Loucy (cell line): ENCODE data around the gene SERGEF.

Experiments
- H2AFZ ChIP-seq: fragments of 200-600 bp; sonication (generic); 2 replicates; pipeline ENCODE4 v1.6.0; 2016; ENCODE audit warnings: antibody characterized with exemption, mild to moderate bottlenecking, low read length, moderate library complexity
- H3F3A ChIP-seq: fragments of 200-600 bp; 2 replicates; pipeline ENCODE4 v1.6.0; 2016; ENCODE audit warnings: antibody characterized with exemption, low read depth, mild to moderate bottlenecking
- H3K27me3 ChIP-seq: fragments of 200-600 bp; sonication (generic); 2 replicates; pipeline ENCODE4 v1.6.1; 2014; ENCODE audit warnings: low read length, mild to moderate bottlenecking; ENCODE audit not compliant: insufficient read depth, poor library complexity, severe bottlenecking
- H3K36me3 ChIP-seq: fragments of 200-600 bp; sonication (generic); 2 replicates; pipeline ENCODE4 v1.6.1; 2016; ENCODE audit warnings: low read length; ENCODE audit not compliant: insufficient read depth
- H3K4me1 ChIP-seq: fragments of 200-600 bp; sonication (generic); 2 replicates; pipeline ENCODE4 v1.5.1; 2014; ENCODE audit warnings: low read length, mild to moderate bottlenecking; ENCODE audit not compliant: insufficient read depth, poor library complexity, severe bottlenecking
- H3K4me2 ChIP-seq: fragments of 200-600 bp; sonication (generic); 2 replicates; pipeline ENCODE4 v1.6.0; 2014; ENCODE audit warnings: antibody characterized with exemption, low read length, low read depth, mild to moderate bottlenecking; ENCODE audit not compliant: poor library complexity, severe bottlenecking
- H3K4me3 ChIP-seq: fragments of 200-600 bp; sonication (generic); 2 replicates; pipeline ENCODE4 v1.5.1; 2014; ENCODE audit warnings: low read length, mild to moderate bottlenecking, mixed read lengths; ENCODE audit not compliant: poor library complexity, severe bottlenecking
- H3K79me2 ChIP-seq: fragments of 200-600 bp; sonication (generic); 2 replicates; pipeline ENCODE4 v1.6.1; 2014; ENCODE audit warnings: low read length; ENCODE audit not compliant: insufficient read depth
- H3K9ac ChIP-seq: fragments of 200-600 bp; sonication (generic); 2 replicates; pipeline ENCODE4 v1.6.0; 2014; ENCODE audit warnings: mild to moderate bottlenecking, low read depth, low read length, moderate library complexity; ENCODE audit not compliant: poor library complexity, severe bottlenecking
- H3K9me2 ChIP-seq: fragments of 200-600 bp; sonication (generic); replicated peaks from 2 replicates; pipeline ENCODE4 v1.6.1; 2016; ENCODE audit warnings: low read depth, low read length, mixed read lengths
- H3K9me3 ChIP-seq: fragments of 200-600 bp; sonication (generic); 2 replicates; pipeline ENCODE4 v1.6.1; 2014; ENCODE audit warnings: mild to moderate bottlenecking, antibody characterized with exemption, low read length, low read depth; ENCODE audit not compliant: insufficient read depth
- H4K20me1 ChIP-seq: fragments of 200-600 bp; sonication (generic); 2 replicates; pipeline ENCODE4 v1.6.0; 2014; ENCODE audit warnings: antibody characterized with exemption, low read length, mild to moderate bottlenecking; ENCODE audit not compliant: insufficient read depth, poor library complexity, severe bottlenecking
- EZH2phosphoT487 ChIP-seq: fragments of 200-600 bp; IDR thresholded peaks from 2 replicates; pipeline ENCODE4 v1.6.1; 2018; ENCODE audit warnings: antibody characterized with exemption, mild to moderate bottlenecking, moderate library complexity, borderline replicate concordance
- TF ChIP-seq, protein P1 (sequence below): fragments of 200-600 bp; sonication (generic); conservative IDR thresholded peaks from 2 replicates; pipeline ENCODE4 v1.5.1; 2014; ENCODE audit warnings: mild to moderate bottlenecking, antibody characterized with exemption, low read length

Gene SERGEF

GRCh38 chr11:17771415-17771814, 241.4 kb downstream of the SERGEF start:
- Histone ChIP-seq H3K79me2 (no peaks in the 10 kb centered on the region), H3K36me3 (no peaks in the 10 kb centered on the region), H3K27me3 (no peaks in the 10 kb centered on the region), H3F3A (no peaks in the 10 kb centered on the region), H3K4me2 (no peak overlapping the region), H3K9me3 (no peaks in the 10 kb centered on the region), H3K9me2 (no peaks in the 10 kb centered on the region), H3K4me3 (no peak overlapping the region), H3K4me1 (no peaks in the 10 kb centered on the region), H2AFZ (no peak overlapping the region), H3K9ac (no peak overlapping the region), H4K20me1 (no peaks in the 10 kb centered on the region)
- no peak for TF ChIP-seq EZH2phosphoT487
- TF ChIP-seq, protein P1, sequence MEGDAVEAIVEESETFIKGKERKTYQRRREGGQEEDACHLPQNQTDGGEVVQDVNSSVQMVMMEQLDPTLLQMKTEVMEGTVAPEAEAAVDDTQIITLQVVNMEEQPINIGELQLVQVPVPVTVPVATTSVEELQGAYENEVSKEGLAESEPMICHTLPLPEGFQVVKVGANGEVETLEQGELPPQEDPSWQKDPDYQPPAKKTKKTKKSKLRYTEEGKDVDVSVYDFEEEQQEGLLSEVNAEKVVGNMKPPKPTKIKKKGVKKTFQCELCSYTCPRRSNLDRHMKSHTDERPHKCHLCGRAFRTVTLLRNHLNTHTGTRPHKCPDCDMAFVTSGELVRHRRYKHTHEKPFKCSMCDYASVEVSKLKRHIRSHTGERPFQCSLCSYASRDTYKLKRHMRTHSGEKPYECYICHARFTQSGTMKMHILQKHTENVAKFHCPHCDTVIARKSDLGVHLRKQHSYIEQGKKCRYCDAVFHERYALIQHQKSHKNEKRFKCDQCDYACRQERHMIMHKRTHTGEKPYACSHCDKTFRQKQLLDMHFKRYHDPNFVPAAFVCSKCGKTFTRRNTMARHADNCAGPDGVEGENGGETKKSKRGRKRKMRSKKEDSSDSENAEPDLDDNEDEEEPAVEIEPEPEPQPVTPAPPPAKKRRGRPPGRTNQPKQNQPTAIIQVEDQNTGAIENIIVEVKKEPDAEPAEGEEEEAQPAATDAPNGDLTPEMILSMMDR, result no peak

GRCh38 chr11:17770917-17771316, 241.9 kb downstream of the SERGEF start:
- no peak for TF ChIP-seq EZH2phosphoT487
- TF ChIP-seq, protein P1, result no peak
- H3K27me3 ChIP-seq, result no peaks in the 10 kb centered on the region

DNA sequence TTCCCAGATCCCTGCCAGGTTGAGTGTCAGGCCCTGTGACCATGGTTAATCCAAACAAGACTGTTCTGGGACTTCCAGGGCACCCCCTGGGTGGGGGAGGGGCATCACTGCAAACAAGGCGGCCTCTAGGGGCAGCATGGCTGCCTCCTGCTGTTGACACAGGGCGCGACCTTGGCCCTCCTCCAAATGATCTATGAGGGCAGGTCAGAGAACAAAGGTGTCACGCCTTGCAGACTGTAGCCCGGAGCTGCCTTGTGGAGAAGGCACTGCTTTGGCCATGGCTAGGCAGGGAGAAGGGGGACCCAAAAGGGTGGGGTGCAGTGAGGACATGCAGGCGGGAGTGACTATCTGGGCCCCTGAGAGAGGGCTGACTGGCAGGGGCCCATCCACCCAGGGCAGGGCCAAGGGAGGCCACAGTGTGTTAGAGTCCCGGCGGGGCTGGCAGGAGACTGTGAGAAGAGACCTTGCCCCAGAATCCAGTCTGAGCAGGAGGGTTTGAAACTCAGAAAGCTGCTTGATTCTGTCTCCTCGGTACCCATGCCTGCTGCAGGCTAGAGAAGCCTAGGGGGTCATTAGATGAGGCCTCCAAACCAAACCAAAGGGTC, 242.7 kb downstream of the SERGEF start:
- H3F3A ChIP-seq, result no peaks in the 10 kb centered on the region
- H3K9ac ChIP-seq, result no peak overlapping the region
- H4K20me1 ChIP-seq, result no peaks in the 10 kb centered on the region
- no peaks in the 10 kb centered on the region for H3K9me3 ChIP-seq
- no peaks in the 10 kb centered on the region for H3K36me3 ChIP-seq
- no peaks in the 10 kb centered on the region for H3K4me1 ChIP-seq
- TF ChIP-seq, protein P1, result peak; percentile 51
- TF ChIP-seq EZH2phosphoT487, result no peak
- no peak overlapping the region for H3K4me2 ChIP-seq
- H2AFZ ChIP-seq, result no peak overlapping the region
- no peaks in the 10 kb centered on the region for H3K9me2 ChIP-seq
- no peak overlapping the region for H3K4me3 ChIP-seq
- H3K79me2 ChIP-seq, result no peaks in the 10 kb centered on the region
- no peaks in the 10 kb centered on the region for H3K27me3 ChIP-seq

More at GRCh38 chr11:17770917-17771316, 241.9 kb downstream of the SERGEF start:
- no peaks in the 10 kb centered on the region for H3K9me3 ChIP-seq
- no peaks in the 10 kb centered on the region for H3K9me2 ChIP-seq
- no peaks in the 10 kb centered on the region for H4K20me1 ChIP-seq
- no peak overlapping the region for H3K4me3 ChIP-seq
- no peak overlapping the region for H2AFZ ChIP-seq
- no peak overlapping the region for H3K9ac ChIP-seq
- no peaks in the 10 kb centered on the region for H3K36me3 ChIP-seq
- H3K4me1 ChIP-seq, result no peaks in the 10 kb centered on the region
- H3F3A ChIP-seq, result no peaks in the 10 kb centered on the region
- H3K79me2 ChIP-seq, result no peaks in the 10 kb centered on the region
- no peak overlapping the region for H3K4me2 ChIP-seq
